ELF-1 (cell line): Measurements from ENCODE around the gene CLPX.
"Not testable (repeated sequence)": the region's sequence is repeated elsewhere in the genome, so short reads cannot be mapped to it uniquely, and the experiment has no call there.

ENCODE experiments used
- DNase-seq: peaks from one replicate; pipeline ENCODE4 v3.0.0-alpha.2; 2016; ENCODE audit warnings: low read depth, low spot score

CLPX gene

DNA sequence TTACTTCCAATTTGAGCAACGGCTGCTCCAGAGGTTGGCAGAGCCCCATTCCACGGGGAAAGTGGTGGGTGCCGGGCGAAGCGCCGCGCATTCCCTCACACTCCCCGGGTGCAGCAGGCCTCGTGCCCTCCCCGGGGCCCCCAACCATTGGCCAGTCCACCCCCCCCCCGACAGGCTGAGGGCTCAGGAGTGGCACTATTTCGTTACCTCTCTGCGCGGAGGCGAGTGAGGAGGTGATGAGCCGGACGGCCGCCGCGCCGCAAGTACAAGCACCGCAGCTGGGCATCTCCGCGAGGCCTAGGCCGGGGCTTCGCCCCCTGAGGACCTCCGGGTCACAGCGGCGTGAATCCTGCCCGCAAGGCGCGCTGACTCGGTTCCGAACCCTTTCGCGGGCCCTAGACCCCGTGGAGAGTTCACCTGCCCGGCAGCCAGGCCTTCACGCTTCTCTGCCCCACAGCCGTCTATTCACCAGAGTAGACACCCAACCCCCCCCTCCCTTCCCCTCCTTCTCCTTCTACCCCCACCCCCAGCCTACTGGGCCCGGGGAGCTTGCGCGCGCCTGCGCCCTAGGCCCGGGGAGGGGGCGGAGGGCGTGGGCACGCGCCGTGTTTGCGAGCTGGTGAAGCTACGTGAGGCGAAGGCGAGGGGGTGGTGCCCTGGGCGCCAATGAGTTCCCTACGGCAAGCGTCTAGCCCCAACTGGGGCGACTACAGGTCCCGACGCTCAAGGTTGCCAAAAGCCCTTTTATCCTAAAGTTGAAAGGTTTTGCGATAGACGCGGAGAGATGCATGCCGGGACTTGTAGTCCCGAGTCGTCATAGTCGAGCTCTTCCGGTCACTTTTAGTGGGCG lies at the start of gene CLPX:
Gene CLPX, minus strand, starts transcription at position 475 of the 850 bp plus-strand sequence. Its CDS starts 189 bp downstream, at position 286.
- peak; percentile 96 for DNase-seq

DNA sequence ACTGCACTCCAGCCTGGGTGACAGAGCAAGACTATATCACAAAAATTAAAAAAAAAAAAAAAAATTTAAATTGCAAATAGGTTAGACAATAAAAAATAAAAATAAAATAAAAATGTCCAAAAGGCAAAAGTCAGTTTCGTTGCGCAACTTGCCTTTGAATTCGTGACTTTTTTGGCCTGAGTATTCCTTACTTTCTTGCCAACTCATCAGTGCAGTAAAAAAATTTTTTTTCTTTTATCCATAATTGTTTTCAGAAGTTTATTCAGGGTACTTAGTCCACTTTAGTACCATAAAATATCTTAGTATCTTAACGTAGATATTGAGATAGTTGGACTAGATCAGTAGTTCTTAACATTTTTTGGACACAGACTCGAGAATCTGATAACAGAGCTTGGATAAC lies 48.6 kb upstream of the CLPX start:
- no peak for DNase-seq

GRCh38 chr15:65232520-65232919 lies 47.4 kb upstream of the CLPX start:
- DNase-seq: no peak

- no peak for DNase-seq
These were observed 46.2 kb upstream of the CLPX start for GRCh38 chr15:65231306-65231705.

GRCh38 chr15:65226901-65227300 lies 41.8 kb upstream of the CLPX start:
- not testable (repeated sequence) for DNase-seq

GRCh38 chr15:65226221-65226620 lies 41.1 kb upstream of the CLPX start:
- DNase-seq: no peak

GRCh38 chr15:65223996-65224395 lies 38.9 kb upstream of the CLPX start:
- DNase-seq: no peak

GRCh38 chr15:65222891-65223290 lies 37.7 kb upstream of the CLPX start:
- no peak for DNase-seq

GRCh38 chr15:65221697-65222096 lies 36.6 kb upstream of the CLPX start:
- no peak for DNase-seq

- DNase-seq: no peak
These were observed 34.0 kb upstream of the CLPX start for GRCh38 chr15:65219137-65219536.

- DNase-seq: no peak
These were observed 32.7 kb upstream of the CLPX start for GRCh38 chr15:65217526-65218482.

DNA sequence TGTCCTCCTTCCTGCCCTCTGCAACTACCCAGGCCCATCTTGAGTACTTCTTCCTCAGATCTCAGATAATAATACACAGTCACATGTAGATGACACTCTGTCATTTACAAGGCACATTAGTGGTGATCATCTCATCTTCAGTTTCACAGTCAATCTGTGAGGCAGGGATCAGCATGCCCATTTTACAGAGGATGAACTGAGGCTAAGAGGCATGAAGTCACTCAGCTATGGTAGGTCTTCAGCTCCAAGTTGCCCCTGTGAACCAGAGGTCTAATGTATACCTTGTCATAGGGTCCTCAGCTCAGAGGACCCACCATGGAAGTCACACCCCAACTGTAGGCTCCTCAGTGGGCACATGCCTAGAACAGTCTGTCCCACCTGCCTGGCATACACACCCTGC lies 30.4 kb upstream of the CLPX start:
- no peak for DNase-seq

DNA sequence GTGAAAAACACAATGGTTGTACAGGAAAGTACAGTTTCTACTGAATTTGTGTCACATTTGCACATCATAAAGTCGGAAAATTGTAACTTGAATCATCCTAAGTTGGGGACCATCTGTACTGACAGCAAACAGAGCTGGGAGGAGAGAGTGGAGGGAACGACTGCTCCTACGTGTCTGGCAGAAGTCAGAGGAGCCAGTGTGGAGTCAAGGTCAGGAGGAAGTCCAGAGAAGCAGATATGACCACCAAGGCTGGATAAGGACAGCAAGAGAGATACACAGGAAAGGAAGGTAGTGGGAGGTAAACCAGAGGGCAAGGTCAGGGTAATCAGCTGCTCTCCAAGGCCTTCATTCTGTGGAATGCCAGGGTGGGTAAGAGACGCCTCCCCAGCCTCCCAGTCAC lies 28.9 kb upstream of the CLPX start:
- no peak for DNase-seq

GRCh38 chr15:65213241-65213640 lies 28.1 kb upstream of the CLPX start:
- DNase-seq: no peak

GRCh38 chr15:65212097-65212496 lies 27.0 kb upstream of the CLPX start:
- no peak for DNase-seq

DNA sequence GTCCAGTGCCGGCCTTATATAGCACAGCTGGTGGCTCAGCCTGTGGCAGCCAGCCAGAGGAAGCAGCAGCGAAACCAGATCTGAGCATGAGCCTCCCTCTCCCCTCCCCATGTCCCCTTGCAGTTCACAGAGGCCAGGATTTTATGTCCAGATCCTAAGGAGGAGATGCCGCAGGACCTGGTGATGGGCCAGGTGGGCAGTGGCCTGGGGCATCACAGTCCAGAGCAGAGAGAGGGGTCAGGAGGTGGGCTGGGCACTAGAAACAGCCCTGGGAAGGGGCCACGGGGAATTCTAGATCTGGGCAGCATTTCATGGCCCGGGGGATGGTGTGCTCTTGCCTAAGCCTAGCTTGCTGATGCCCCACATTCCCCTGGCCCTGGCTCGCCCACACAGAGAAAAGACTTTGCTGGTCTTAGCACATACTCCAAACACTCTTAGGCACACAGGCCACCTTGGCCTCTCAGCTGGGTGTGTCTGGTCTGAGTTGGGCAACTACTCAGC lies 26.4 kb upstream of the CLPX start:
- DNase-seq: peak; percentile 28

GRCh38 chr15:65210770-65211481 lies 25.8 kb upstream of the CLPX start, which contains the start of gene CILP:
Gene CILP (minus strand): TSS chr15:65211473. CDS start chr15:65209755, 1,718 bp downstream.
- DNase-seq: no peak

DNA sequence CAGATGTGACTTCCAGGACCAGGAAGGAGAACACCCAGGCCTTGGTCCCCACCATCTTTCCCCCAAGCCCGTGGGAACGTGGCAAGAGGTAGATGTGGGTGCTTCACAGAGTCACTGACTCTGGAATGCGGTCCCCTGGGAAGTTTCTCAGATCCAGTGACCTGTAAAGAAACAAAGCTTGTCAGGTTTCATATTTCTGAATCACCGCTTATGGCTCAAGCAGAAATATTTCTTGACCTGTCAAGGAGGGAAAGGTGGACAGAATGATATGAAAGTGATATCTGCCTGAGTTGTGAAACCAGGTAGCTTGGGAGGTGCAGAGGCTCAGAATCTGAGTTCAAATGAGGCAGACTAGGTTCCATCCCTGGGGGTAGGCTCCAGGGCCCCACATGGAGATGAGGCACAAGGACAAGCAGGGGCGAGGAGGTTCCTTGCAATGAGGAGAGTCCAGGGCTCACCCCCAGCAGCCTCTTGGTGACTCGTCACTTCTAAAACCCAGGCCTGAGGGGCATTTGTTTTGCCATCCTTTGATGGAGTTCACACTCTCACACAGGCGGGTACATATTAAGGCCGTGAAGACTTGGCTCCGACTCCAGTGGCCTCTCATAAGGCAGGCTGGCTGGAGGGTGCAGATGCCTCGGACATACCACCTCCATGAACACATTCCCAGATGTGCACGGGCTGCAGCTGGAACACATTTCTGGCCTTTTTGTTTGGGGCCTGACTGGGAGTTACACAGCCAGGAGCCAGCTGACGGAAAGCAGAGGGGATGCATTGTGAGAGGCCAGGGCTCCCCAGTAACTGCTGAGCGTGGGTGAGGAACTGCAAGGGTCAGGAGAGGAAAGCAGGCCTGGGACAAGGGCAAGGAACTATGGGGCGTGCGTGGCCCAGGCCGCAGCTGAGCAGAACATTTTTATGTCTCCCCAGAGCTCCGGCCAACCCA lies 24.8 kb upstream of the CLPX start:
- DNase-seq: no peak

- DNase-seq: no peak
These were observed 23.5 kb upstream of the CLPX start for GRCh38 chr15:65208647-65209046.

DNA sequence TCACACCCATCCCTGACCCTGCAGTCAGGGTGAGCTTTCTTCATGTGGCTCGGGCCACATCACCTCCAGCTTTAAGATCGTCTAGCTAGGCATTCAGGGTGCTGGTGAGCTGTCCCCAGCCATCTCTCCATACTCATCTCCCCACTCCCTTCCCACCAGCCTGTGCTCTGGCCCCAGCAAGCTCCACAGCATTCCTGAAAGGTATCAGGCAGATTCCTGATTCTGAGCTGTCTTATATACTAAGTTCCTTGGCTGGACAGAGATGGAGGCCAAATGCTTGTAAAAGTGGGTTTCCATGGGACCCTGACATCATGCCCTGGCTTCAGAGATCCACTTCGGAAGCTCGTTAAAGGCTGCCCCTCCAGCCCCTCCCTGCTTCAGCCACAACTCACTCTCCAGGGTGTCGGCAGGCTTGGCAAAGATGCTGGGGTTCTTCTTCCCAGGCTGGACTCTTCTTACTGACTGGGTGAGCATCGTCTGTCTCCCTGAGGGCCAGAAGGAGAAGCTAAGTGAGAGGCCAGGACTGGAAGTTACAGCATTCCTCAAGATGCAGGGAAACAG lies 22.2 kb upstream of the CLPX start:
- DNase-seq: no peak
